Measurements from ENCODE around the gene RSPRY1.

Gene RSPRY1

GRCh38 chr16:57163842-57164241 is 22.3 kb upstream of the RSPRY1 start:
- H3K4me3 ChIP-seq (ENCODE audit: low read depth, low read length): no peak overlapping the region
- no peak for TF ChIP-seq CTCF (IDR thresholded peaks at IDR 0.05; ENCODE audit: insufficient read depth, low read depth, low read length, missing control alignments)
- DNase-seq (ENCODE audit: low read depth): no peak

GRCh38 chr16:57165483-57165882 is 20.6 kb upstream of the RSPRY1 start:
- DNase-seq (ENCODE audit: low read depth): no peak
- H3K4me3 ChIP-seq (ENCODE audit: low read depth, low read length): no peak overlapping the region
- no peak for TF ChIP-seq CTCF (IDR thresholded peaks at IDR 0.05; ENCODE audit: insufficient read depth, low read depth, low read length, missing control alignments)

- no peak for DNase-seq (ENCODE audit: low read depth)
- no peak overlapping the region for H3K4me3 ChIP-seq (ENCODE audit: low read depth, low read length)
- TF ChIP-seq CTCF (IDR thresholded peaks at IDR 0.05; ENCODE audit: insufficient read depth, low read depth, low read length, missing control alignments): no peak
Measured at GRCh38 chr16:57165938-57166337, 20.2 kb upstream of the RSPRY1 start.

GRCh38 chr16:57166451-57166850 is 19.7 kb upstream of the RSPRY1 start:
- no peak for TF ChIP-seq CTCF (IDR thresholded peaks at IDR 0.05; ENCODE audit: insufficient read depth, low read depth, low read length, missing control alignments)
- H3K4me3 ChIP-seq (ENCODE audit: low read depth, low read length): no peak overlapping the region
- no peak for DNase-seq (ENCODE audit: low read depth)

- TF ChIP-seq CTCF (IDR thresholded peaks at IDR 0.05; ENCODE audit: insufficient read depth, low read depth, low read length, missing control alignments): no peak
- H3K4me3 ChIP-seq (ENCODE audit: low read depth, low read length): no peak overlapping the region
- peak; percentile 61 for DNase-seq (ENCODE audit: low read depth)
Measured at GRCh38 chr16:57166951-57167350, 19.2 kb upstream of the RSPRY1 start.

- no peak overlapping the region for H3K4me3 ChIP-seq (ENCODE audit: low read depth, low read length)
- DNase-seq (ENCODE audit: low read depth): no peak
- no peak for TF ChIP-seq CTCF (IDR thresholded peaks at IDR 0.05; ENCODE audit: insufficient read depth, low read depth, low read length, missing control alignments)
Measured at GRCh38 chr16:57167538-57167937, 18.6 kb upstream of the RSPRY1 start.

- H3K4me3 ChIP-seq (ENCODE audit: low read depth, low read length): no peak overlapping the region
- peak; percentile 61 for TF ChIP-seq CTCF (IDR thresholded peaks at IDR 0.05; ENCODE audit: insufficient read depth, low read depth, low read length, missing control alignments)
- peak; percentile 78 for DNase-seq (ENCODE audit: low read depth)
Measured at GRCh38 chr16:57167953-57168352, 18.2 kb upstream of the RSPRY1 start.

All from GM12865 (cell line).